ENCODE measurements around the gene TFIP11.

TFIP11 gene

GRCh38 chr22:26450453-26451185, 61.7 kb downstream of the TFIP11 start:
- TF ChIP-seq, protein P1, sequence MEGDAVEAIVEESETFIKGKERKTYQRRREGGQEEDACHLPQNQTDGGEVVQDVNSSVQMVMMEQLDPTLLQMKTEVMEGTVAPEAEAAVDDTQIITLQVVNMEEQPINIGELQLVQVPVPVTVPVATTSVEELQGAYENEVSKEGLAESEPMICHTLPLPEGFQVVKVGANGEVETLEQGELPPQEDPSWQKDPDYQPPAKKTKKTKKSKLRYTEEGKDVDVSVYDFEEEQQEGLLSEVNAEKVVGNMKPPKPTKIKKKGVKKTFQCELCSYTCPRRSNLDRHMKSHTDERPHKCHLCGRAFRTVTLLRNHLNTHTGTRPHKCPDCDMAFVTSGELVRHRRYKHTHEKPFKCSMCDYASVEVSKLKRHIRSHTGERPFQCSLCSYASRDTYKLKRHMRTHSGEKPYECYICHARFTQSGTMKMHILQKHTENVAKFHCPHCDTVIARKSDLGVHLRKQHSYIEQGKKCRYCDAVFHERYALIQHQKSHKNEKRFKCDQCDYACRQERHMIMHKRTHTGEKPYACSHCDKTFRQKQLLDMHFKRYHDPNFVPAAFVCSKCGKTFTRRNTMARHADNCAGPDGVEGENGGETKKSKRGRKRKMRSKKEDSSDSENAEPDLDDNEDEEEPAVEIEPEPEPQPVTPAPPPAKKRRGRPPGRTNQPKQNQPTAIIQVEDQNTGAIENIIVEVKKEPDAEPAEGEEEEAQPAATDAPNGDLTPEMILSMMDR (conservative IDR thresholded peaks at IDR 0.05; ENCODE audit: low read length): no peak
- H3K4me3 ChIP-seq (ENCODE audit: low read length): no peak overlapping the region
- DNase-seq (ENCODE audit: low read depth): no peak

DNA sequence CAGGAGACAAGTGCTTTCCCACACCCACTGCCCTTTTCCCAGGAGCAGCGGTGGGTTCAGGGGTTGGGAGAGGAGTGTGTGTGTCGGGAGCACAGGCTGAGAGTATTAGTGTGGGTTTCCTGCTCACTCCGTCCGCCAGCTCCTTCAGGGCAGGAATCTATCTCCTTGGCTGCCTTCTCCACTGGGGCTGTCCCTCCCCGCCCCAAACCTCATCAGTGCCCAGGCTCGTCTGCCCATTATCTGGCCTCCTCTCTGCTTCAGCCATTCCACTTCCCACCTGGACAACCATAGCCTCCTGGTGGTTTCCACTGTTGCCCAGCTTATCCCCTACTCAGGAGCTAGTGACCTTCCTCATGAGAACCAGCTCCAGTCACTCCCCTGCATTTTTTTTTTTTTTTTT, 63.3 kb downstream of the TFIP11 start:
- TF ChIP-seq, protein P1 (conservative IDR thresholded peaks at IDR 0.05; ENCODE audit: low read length): no peak
- no peak overlapping the region for H3K4me3 ChIP-seq (ENCODE audit: low read length)
- DNase-seq (ENCODE audit: low read depth): no peak

DNA sequence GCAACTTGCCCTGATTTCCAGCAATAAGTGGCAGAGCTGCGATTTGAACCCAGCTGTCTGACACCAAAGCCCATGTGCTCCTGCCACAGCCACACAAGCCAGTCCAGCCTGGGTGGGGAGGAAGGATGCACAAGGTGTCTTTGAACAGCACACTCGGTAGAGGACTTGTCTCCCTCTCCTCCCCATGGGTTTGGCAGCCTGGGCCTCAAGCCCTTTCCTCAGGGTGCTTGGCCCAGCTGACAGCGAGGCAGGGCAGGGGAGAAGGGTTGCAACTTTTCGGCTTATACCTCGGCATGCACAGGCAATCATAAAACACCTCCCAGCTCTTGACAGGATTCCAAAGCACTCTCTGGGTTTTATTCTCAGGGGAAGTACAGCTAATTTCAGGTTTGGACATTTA, 63.9 kb downstream of the TFIP11 start:
- TF ChIP-seq, protein P1 (conservative IDR thresholded peaks at IDR 0.05; ENCODE audit: low read length): no peak

DNA sequence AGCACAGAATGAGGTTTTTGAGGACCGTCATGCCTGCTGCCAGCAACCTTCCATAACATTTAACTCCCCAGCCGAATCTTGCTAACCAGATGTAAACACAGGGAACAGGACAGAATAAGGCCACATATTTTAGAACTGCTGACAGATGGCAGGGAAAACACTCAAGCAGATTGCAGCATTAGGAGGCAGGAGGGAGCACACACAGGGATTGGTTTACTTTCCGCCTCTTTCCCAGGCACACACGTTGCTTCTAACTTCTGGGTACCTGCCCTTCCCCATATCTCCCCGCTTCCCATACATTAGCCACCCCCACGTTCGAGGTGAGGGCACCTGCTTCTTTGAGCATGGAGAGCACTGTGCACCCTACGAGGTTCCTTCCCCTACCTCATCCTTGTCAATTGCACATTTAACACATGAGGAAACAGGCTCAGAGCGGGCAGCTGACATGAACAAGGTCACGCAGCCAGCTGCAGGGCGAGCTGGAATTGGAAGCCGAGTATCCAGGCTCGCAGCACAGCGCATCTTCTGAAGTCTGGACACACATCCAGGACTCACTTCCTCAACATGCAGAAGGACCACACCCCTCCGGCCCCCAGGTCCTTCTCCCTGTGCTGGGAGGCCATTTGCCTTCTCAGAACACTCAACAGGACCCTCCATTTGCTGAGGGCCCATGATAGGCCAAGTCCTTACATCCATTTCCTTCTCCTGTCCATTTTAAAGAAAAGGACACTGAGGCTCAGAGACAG, 64.5 kb downstream of the TFIP11 start:
- H3K4me3 ChIP-seq (ENCODE audit: low read length): no peak overlapping the region
- no peak for DNase-seq (ENCODE audit: low read depth)
- TF ChIP-seq, protein P1 (conservative IDR thresholded peaks at IDR 0.05; ENCODE audit: low read length): no peak

More for the DNA sequence above, 63.9 kb downstream of the TFIP11 start:
- no peak overlapping the region for H3K4me3 ChIP-seq (ENCODE audit: low read length)
- DNase-seq (ENCODE audit: low read depth): no peak

GRCh38 chr22:26446808-26447515, 65.3 kb downstream of the TFIP11 start:
- no peak overlapping the region for H3K4me3 ChIP-seq (ENCODE audit: low read length)
- TF ChIP-seq, protein P1 (conservative IDR thresholded peaks at IDR 0.05; ENCODE audit: low read length): no peak
- no peak for DNase-seq (ENCODE audit: low read depth)

GRCh38 chr22:26445577-26446275, 66.5 kb downstream of the TFIP11 start:
- TF ChIP-seq, protein P1 (conservative IDR thresholded peaks at IDR 0.05; ENCODE audit: low read length): no peak
- DNase-seq (ENCODE audit: low read depth): no peak

More at GRCh38 chr22:26445577-26446275, 66.5 kb downstream of the TFIP11 start:
- H3K4me3 ChIP-seq (ENCODE audit: low read length): no peak overlapping the region
